Activated T-cell treated with anti-CD3 and anti-CD28 coated beads, Interleukin-2, amount 50 U/mL, for 48 hours (primary cell): ENCODE measurements around the gene FKBP1A.

Experiments
- DNase-seq, 2 experiments: peaks; one replicate each; pipeline ENCODE4 v3.0.0-alpha.2; 2020

Gene FKBP1A

DNA sequence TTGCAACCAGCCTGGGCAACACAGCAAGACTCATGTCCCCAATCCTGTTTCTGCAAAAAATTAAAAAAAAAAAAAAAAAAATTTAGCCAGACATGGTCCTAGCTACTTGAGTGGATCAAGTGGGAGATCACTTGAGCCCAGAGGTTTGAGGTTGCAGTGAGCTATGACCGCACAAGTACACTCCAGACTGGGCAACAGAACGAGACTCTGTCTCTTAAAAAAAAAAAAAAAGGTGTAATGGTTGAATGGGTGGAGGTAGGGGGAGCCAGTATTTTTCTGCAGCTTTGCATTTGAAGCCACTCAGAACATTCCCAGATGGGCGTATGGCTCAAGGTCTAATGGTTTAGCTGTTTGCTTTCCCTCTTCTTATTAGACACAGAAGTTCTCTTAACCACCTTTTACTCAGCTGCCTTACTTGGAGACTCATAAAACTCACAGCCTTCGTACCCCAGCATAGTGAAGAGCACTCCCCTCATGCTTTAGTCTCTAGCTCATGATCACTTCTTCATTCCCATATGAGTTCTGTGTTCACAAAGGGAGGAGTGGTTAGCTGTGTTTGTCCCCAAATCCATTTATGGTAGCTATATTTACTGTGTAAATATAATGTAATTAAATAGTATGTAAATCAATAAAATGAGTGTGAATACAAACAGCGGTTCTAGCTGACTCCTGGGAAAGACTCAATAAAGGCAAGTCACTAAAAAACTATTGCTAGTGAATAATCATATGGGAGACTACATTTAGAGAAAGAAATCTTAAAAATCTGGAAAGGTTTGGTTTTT, 9.0 kb downstream of the FKBP1A start:
- no peak for DNase-seq

GRCh38 chr20:1382670-1383069, 10.2 kb downstream of the FKBP1A start:
- no peak for DNase-seq

DNA sequence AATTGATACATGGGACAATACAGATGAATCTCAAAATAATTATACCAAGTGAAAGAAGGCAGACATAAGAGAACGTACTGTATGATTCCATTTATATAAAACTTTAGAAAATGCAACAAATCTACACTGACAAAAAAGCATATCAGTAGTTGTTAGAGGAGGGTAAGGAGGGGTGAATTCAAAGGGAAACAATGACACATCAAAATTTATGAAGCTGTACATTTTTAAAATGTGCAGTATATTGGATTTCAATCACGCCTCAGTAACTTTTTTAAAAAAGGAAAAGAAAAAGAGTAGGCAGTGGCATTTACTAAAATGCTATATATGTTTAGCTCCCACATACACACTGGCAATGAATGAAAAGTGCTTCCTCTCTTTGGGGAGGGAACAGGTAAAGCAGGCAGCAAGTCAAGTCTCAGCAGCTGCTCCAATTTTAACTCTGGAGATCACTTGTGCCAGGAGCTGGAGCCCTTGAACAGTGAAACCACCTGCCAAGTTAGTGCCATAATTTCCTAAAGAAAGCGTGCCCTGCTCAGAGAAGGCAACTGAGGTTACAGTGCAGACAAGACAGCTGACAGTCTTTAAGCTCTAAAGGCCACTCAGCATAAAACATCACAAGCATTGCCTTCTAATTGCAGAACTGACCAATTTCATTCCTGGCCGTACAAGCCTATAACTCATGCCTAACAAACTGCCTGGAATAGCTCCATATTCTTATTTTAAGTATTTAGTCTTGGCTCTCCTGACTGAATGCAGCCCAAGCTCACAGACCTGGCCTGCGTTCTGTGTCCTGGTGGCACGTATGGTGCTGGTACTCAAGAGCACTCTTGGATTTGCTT, 10.9 kb downstream of the FKBP1A start:
- no peak for DNase-seq

- no peak for DNase-seq
These were observed 14.1 kb downstream of the FKBP1A start for GRCh38 chr20:1378735-1379125.

DNA sequence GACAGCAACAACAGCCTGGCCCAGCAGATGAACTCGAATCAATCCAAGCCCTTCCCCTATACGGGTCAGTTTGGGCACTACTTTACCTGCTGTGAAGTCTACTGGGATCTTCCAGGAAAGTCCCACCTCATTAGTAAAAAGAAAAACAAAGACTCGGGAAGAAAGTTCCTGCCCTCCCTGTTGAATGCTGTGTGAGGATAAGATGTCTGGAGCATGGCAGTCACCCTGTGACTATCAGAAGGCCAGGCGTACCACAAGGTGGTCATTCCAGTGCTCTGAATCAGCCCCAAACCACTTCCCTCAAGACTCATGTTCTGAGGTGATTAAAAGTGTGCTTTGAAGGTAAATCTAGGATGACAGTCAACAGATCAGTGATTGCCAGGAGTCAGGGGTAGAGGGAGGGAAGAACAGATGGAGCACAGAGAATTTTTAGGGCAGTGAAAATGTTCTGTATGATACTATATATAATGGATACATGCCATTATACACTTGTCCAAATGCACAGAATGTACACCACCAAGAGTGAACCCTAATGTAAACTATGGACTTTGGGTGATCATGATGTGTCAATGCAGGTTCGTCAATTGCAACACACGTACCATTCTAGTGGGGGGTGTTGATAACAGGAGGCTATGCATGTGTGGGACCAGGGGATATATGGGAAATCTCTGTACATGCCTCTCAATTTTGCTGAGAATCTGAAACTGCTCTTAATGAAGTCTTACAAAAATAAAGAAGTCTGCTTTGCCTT, 14.7 kb downstream of the FKBP1A start:
- DNase-seq: peak; percentile 42 to 50

GRCh38 chr20:1377341-1377871, 15.4 kb downstream of the FKBP1A start:
- DNase-seq: peak; percentile 60 to 66

DNA sequence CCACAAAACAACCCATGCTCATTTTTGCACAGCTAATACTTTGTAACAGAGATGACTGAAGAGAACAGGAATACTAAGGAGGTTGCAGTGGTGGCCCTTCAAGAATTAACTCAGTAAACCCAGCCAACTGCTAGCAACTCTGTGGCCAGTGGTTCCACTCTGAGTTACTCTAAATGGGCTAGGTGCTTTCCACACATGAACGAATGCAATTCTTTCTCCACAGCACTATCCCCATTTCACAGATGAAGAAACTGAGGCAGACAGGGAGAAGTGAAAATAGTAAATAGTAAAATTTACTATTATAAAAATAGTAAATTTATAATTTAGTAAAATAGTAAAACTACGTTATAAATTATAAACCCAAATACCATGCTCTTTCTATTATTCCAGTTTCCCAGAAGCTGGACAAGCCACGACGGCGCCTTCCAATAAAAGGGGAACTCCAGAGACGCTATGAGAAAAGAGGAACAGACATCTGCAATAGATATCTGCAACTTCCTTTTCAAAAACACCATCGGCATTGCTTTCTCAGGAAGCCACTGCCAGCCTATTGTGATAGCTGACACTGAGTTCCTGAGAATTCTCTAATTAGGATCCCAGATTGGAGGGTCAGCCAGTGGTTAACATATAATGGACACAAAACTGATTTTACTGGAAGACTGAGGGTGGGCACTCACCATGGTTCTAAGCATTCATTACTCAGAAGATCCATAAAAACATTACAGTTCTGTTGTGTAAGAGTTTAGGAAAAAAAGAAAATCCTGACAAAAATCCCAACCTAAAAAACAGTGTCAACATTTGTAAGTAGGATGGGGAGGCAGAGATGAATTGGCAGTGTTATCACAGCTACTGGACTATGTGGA, 16.2 kb downstream of the FKBP1A start:
- no peak for DNase-seq

DNA sequence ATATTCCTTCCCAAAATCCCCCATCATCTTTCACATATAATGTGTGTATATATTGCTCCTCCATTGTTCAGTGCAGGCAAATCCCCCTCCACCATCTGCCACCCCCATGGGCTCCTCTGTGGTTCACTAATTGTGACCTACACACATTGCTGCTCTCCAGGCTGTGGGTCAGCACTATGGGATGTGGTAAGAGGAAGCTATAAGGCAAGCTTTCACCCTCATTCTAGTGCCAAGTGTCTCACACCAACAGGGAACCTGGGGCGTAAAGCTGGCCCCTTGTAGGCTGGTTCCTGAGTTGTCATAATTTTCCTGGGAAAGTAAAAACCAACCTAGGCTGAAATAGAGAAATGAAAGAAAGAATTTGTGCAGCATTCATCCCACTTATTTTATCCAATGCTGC, 16.8 kb downstream of the FKBP1A start:
- DNase-seq: no peak

- DNase-seq: no peak
These were observed 17.3 kb downstream of the FKBP1A start for GRCh38 chr20:1375515-1375914.

DNA sequence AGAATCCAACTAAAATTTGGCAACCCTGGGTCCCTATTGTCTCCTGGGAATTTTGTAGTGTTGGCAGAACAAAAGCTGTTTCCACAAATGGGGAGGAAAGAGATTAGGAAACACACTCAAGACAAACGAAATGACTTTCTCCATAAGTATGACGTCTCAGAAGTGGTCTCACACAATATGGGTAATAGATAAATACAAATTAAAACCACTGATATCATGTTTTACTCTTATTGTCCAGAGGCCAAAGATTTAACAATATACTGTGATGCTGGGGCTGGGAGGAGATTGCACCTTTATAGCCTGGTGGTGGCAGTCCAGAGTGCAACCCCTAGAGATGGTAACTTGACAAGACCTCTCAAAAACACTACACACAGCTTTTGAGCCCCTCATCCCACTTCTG, 18.6 kb downstream of the FKBP1A start:
- DNase-seq: no peak

DNA sequence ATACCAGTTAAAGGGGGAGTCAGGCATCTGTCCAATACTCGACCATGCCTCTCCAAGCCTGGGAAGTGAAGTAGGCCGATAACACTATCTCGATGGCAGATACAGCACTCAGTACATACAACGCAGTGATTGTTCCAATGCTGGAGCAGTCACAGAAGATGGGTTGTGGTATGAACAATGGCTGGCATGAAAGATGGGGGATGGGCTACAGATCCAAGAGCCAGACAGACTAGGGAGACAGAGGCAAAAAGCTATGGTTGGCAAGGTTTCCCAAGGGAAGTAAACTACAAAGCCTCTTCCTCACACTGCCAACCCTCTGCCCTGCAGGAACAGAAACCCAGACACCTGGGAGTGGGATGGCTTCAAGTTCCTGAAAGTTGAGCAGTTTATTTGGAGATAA, 19.2 kb downstream of the FKBP1A start:
- peak in 1 of 2 experiments; percentile 7 for DNase-seq

GRCh38 chr20:1373036-1373435, 19.8 kb downstream of the FKBP1A start:
- DNase-seq: no peak

DNA sequence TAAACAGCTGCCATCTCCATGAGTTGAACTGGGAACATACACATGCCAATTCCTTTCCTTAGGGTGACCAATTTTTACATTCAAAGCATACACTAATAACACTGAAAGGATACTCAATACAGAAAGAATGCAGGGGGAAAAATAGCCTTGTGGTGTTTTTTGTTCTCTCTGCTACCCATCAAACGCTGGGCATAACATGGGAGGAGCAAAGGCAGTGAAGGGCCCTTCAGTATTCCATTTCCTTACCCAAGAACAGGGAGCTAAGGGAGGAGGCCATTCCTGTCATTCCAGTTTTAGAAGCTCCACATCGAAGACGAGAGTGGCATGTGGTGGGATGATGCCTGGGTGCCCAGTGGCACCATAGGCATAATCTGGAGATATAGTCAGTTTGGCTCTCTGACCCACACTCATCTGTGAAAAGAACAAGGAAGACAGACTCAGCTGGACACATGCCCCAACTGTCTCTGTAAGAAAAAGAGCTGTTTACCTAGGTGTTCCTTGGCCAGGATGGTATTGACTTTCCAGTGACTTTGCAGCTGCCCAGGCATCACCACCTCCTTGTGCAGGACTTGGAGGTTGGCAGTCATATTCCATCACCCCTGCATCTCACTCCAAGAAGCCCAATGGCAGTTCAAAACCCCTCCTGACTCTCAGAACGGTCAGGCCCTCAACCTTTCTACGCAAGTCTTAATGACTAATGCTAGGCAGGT, 20.9 kb downstream of the FKBP1A start:
- no peak for DNase-seq

GRCh38 chr20:1371202-1371782, 21.6 kb downstream of the FKBP1A start:
- no peak for DNase-seq

DNA sequence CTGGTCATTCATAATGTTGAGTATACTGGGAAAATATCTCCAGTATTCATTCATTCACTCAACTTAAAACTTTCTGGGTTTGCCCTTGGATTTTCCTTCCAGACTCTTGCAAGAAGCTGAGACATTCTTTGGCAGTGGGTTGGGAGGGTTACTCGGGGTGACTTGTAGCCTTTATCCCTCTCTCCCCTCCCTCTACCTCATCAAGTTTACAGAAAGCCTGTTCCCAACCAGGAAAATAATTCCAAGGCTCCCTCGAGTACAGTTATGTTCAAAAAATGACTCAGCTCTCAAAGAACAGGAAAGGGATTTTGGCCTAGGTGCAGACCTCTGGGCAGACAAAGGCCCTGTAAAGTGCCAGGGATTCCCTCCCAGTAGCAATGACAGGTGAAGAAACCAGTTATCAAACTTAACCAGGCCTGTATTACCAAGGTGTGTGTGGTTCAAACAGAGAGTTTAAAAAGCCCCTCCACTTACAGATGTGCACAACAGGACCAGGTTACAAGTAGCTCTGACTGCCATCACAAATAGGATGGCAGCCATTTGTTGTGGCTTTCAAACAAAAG, 22.2 kb downstream of the FKBP1A start:
- no peak for DNase-seq

DNA sequence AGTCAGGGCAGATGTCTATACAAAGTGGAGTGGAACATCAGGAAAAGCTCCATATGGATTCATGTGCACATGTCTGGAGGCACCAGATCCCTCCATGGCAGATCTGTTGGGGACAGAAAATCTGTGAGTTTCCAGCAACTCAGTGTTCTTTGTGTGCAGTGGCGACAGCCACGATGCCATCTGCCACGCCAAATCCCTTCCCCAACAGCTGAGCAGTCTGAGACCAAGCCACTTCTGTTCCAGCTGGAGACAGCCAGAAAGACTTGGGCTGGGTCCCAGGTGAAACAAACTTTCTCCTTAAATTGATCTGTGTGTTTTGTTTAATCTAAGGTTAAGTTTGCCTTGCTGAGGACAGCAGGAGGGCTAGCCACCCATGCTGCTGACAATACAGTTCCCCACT, 22.9 kb downstream of the FKBP1A start:
- no peak for DNase-seq

DNA sequence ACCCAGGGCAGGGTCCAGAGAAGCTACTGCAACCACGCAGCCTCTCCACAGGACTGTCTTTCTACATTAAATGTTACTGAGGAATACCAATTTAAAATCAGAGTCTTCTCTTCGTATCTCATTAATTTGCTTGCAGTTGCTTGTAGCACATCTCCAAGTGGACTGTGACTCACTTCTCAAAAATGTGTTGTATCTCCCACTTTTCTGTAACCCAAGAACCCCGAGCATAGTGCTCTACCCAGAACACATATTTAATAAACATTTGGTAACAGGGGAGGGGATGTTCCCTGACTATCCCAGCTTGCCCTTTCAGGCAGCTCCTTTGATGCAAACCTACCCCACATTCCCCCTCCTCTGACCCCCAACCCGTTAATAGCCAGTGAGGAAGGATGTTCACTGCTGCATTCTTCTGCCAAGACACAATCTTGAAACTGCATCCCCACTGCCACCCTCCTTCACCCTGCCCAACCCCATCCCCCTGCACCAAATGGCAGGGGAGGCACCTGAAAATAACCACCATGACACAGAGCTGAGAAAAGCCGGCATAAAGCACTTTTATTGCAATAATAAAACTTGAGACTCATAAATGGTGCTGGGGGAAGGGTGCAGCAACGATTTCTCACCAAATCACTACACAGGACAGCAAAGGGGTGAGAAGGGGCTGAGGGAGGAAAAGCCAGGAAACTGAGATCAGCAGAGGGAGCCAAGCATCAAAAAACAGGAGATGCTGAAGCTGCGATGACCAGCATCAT, 24.2 kb downstream of the FKBP1A start:
- no peak for DNase-seq

- no peak for DNase-seq
These were observed 25.4 kb downstream of the FKBP1A start for GRCh38 chr20:1367479-1367878.

GRCh38 chr20:1364106-1364505, 28.7 kb downstream of the FKBP1A start:
- DNase-seq: no peak

DNA sequence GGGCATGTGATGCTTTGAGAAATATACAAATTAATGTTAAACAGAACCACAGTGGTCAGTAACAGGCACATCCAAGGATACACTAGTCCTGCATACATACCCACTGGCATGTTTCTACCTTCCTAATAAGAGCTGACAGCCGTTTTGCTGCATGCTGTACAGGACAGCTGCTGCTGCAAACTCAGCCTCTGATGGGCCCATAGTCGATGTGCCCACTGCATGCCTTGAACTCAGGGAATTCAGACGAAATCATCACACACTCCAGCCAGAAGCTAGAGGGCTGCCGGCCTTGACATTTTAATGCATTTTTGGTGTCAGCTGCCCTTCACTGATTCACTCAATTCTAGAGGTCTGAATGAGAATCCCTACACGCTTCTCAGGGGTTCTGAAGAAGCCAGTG, 29.3 kb downstream of the FKBP1A start:
- DNase-seq: no peak
